GOT3 (cell line): ENCODE results near the gene SNRPD1.
"Not testable (repeated sequence)": the region's sequence is repeated elsewhere in the genome, so short reads cannot be mapped to it uniquely, and the experiment has no call there.

Source experiments
- DNase-seq: peaks from one replicate; lab custom pipeline; 2025; ENCODE audit warnings: mixed read lengths; lab: John Stamatoyannopoulos, UW

The SNRPD1 gene

GRCh38 chr18:21636769-21637168 lies 24.7 kb downstream of the SNRPD1 start:
- no peak for DNase-seq

GRCh38 chr18:21638822-21639221 lies 26.7 kb downstream of the SNRPD1 start:
- no peak for DNase-seq

GRCh38 chr18:21640375-21640774 lies 28.3 kb downstream of the SNRPD1 start:
- DNase-seq: not testable (repeated sequence)

- DNase-seq: no peak
Observed at GRCh38 chr18:21650311-21650710, 38.2 kb downstream of the SNRPD1 start.

- DNase-seq: no peak
Observed at GRCh38 chr18:21652073-21652472, 40.0 kb downstream of the SNRPD1 start.

GRCh38 chr18:21653361-21653760 lies 41.2 kb downstream of the SNRPD1 start:
- no peak for DNase-seq

GRCh38 chr18:21656402-21656801 lies 44.3 kb downstream of the SNRPD1 start:
- no peak for DNase-seq

- no peak for DNase-seq
Observed at GRCh38 chr18:21660078-21660477, 48.0 kb downstream of the SNRPD1 start.

- no peak for DNase-seq
Observed at GRCh38 chr18:21662581-21662980, 50.5 kb downstream of the SNRPD1 start.

GRCh38 chr18:21663578-21663977 lies 51.5 kb downstream of the SNRPD1 start:
- DNase-seq: no peak

GRCh38 chr18:21664069-21664468 lies 52.0 kb downstream of the SNRPD1 start:
- no peak for DNase-seq

GRCh38 chr18:21669736-21670285 lies 57.7 kb downstream of the SNRPD1 start:
- no peak for DNase-seq

- DNase-seq: no peak
Observed at GRCh38 chr18:21672521-21673267, 60.6 kb downstream of the SNRPD1 start.

- not testable (repeated sequence) for DNase-seq
Observed at GRCh38 chr18:21675354-21675753, 63.2 kb downstream of the SNRPD1 start.

GRCh38 chr18:21678859-21679258 lies 66.7 kb downstream of the SNRPD1 start:
- DNase-seq: no peak

GRCh38 chr18:21680161-21680560 lies 68.0 kb downstream of the SNRPD1 start:
- no peak for DNase-seq

- DNase-seq: no peak
Observed at GRCh38 chr18:21682371-21683051, 70.4 kb downstream of the SNRPD1 start.
